Activated T-cell treated with anti-CD3 and anti-CD28 coated beads, Interleukin-2, amount 50 U/mL, for 1 hour (primary cell): ENCODE measurements around the gene RAI14.

ENCODE experiments used
- DNase-seq: peaks from one replicate; pipeline ENCODE4 v3.0.0-alpha.2; 2020

Gene RAI14

DNA sequence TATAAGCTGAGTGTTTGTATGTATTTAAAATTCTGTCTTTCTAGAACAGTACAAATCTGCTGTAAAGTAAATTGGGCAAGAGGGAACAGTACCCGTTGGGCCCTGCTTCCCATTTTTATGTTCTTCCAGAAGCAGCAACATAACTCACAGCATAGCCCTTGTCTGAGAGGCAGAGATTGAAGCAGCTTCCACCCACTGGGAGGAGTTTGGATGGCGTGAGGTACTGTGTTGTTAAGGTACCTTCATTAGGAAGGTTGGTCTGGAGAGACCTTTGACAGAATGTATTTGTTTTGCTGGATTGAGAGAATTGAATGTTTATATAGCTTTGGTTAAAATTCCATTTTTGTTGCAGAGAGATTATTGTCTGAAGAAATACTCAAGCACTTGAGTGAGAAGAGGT, 24.8 kb downstream of the RAI14 start:
- DNase-seq: no peak

DNA sequence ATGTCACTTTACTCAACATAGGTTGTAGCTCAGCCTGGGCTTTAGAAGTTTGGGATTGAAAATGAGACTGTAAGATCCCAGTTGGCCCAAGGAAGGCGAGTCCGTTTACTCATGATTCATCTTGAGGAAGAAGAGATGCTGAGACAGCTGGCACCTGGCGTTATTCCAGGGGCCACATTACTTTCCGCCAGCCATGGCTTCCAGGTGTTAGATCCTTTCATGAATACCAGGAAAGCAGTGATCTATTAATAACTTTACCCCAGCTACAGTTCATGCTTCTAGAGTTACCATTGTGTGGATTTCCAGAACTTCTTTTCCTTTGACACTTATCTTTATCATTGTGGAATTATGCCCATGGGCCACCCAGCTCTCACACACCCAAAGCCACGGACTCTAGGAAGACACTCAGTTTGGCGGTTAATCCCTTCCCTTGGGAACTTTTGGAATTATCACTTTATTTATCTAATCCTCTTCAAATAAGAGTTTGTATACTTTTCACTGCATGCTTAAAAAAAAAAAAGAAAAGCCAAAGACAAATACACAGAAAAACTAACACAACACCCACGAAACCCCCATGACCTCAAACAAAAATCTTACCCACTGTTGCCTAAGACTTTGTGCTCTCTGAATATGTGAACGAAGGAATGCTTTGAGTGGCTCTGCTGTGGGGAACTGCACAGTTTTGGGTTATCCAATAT, 26.9 kb downstream of the RAI14 start:
- DNase-seq: no peak

DNA sequence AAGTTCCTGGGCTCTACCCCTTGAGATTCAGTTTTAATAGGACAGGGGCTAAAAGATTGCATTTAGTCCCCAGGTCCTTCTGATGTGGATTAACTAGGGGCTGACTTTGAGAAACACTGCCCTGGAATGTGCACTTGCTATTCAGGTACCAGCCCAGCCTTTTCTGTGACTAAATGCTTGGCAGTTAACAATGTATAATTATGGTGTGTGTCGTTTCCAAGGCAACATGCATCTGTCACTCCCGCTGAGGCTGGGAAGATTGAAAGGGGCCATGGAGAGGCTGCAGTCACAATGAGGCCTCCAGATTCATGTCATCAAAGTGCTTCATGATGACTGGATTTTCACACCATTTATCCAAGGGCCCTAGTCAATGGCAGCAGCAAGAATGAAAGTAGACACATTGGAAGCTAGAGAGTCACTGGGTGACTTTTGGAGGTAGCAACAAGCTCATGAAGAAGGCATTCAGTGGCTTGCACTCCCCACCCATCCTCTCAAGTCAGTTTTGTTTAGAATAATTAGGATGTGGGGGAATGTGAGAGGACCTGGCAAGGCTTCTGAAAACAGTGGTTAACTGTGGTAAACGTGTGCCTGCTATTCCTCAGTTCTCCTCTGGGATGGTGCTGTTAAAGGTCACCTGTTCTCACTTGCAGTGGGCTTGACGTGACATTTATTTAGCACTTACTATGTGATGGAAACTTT, 28.3 kb downstream of the RAI14 start:
- no peak for DNase-seq

DNA sequence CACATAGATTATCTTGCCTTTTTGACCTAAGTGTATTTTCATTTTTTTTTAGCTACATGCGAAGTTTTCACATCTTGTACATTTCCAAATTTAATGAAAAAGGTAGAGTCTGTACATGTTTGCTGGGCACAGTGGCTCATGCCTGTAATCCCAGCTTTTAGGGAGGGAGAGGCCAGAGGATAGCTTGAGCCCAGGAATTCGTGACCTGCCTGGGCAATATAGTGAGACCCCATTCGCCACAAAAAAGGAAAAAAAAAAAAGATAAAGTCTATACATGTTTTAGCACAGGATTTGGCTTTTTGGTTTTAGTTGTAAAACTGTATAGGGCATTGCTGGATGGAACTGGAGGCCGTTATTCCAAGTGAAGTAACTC, 28.8 kb downstream of the RAI14 start:
- no peak for DNase-seq

DNA sequence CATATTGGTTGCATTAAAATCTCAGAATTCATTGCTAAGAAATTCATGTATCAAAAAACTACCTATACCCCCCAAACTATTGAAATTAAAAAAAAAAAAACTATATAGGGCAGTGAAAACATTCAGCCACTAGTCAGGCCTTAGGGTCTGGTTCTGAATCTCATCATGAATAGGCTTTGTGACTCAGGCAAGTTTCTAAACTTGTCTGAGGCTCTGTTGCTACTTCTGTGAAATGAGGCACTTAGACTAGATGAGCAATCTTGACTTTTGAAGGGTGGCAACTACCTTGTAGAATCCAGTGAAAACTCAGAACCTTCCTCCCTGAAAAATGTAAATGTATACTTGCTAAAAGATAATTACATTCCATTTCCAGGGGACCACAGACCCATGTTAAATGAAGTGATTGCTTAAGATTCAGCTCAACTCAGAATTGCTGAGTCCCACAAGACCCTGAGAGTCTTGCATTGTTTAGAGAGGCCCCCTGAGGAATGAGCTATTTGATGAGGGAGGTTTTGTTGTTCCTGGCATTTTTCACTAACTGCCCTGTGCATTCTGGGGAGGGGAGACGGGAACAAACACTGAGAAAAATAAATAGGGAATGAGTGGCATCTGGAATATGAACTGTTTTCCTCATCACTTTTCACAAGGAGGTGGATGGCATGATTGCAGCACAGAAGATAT, 29.5 kb downstream of the RAI14 start:
- no peak for DNase-seq

DNA sequence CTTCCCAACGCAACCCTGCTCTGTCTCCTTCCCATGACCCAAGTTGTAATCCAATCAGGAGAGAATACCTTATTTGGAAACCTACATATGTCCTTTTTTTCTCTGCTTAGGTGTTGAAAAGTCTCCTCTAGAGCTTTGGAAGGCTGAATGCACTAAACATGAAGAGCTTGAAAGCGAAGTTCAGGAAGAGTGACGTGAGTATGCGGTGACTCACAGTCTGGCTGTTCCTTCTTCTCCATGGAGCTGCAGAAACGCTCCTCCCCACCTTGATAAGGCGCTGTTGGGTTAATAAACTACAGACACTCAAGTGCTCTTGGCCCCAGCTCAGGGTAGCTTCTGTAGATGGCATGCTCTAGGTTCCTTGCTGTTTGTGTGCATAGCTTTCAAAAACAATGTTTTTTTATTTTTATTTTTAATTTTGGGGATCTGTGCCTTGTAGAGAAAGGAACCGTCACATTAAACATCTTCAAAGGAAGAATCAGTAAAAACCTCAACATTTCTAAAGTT, 30.7 kb downstream of the RAI14 start:
- no peak for DNase-seq

DNA sequence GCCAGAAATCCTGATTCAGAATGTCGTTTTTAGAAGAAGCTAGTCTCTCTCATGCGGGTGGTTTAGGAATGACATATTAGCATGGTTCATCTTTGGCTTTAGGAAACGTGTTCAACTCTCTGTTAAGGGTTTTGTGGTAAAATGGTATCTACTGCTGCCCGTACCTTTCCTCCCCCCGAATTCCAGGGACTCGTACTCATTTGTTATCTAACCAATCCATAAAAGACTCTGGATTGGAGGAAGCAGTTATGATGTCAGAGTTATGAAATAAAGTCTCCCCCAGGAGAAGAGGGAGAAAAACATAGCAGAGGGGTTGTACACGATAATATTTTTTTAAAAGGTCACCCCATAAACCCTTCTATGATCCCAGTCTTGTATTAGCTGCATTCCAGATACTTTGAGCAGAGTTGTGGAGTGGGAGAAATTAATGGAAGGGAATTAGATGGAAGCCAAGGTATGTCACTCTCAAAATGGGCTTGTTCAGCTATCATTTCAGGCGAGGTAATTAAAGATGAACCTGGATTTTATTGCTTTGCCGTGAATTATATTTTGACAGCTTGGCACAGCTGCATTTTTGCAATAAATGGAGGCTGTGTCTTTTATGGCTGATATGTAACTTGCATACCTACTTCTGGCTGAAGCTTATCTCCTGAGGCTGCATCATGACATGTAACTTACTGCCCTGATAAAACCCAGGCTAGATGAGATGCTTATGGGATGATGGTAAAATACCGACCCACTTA, 31.3 kb downstream of the RAI14 start:
- no peak for DNase-seq

DNA sequence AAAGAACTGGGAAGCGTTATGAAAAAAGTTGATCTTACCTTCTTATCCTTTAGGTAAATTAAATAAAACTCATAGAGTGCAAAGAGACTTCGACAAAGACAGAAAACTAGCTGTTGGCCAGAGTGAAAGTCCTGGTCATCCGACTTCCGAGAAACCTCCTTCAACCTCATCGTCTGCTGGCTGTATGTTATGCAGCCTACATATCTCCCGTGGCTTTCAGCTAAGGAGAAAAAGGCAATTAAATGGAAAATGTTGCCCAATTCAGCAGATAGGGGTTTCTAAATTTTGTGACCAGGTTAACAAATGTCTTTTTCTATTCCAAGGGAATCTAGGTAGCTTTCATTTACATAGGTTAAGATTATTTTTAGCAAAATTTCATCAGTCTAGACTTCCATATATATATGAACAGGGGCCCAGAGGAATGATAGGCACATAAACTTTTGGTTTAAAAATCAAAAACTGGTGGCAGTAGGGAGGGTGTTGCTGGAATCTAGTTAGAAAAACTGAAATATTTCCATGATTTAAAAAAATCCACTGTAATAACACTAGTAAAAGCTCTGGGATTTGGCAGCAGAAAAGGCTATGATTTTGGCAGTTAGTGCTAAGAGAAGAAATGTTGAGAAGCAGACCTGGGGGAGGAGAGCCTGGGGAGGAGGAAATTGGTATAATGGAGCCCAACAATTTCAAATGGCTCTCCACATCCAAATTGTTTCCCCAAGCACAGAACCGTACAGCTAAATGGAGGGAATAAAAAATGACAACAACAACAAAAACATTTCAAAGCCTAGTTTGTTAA, 32.1 kb downstream of the RAI14 start:
- no peak for DNase-seq

DNA sequence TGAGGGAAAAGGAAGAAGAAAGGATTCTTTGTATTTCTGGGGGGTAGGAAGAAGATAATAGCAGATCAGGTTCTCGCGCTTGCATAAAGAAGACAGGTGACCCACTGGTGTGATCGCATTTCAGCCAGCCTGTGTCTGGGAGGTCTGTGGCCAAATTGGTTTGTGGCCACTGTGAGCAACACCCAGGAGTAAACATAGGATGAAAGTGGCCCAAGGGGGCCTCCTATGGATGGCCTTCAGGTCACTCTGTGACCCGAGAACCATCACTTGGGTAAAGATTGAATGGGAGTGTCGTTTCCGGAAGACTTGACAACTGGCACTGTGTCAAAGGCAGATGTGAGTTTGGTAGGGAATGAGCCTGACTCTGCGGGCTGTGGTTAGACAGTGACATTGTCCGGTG, 34.2 kb downstream of the RAI14 start:
- no peak for DNase-seq

DNA sequence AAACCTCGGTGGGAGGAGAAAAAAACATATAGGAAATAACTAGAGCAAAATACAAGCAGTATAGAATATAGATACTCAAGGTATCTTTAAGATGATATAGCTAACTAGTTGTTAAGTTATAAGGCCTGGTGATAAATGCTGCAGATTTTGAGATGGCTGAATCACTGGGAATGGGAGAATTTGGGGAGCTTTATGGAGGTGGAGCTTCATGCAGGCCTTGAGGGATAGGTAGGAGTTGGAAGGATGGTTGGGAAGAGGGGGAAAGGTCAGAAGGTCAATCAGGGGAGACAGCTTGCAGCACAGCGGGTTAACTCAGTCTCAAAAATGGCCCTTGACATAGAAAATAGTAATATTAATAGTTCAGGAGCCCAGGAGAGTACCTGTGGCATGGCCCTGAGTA, 34.8 kb downstream of the RAI14 start:
- no peak for DNase-seq

DNA sequence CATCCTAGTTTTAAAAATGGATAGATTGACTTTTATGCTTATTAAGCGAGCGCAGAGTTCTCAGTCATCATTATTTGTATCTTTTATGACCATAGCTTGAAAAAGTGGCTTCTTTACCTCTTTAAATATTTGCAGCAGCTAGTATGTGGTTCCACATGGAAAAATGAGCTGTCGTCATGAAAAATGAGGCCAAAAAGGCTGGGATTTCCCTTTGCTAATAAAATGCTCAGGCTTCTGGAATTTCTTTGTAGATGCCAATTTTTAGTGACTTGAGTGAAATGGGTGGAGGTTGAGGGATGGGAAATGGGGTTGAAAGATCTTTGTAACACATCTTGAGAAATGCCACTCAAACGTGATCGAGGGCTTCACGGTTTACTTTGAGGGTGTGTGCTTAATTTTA, 35.2 kb downstream of the RAI14 start:
- no peak for DNase-seq

DNA sequence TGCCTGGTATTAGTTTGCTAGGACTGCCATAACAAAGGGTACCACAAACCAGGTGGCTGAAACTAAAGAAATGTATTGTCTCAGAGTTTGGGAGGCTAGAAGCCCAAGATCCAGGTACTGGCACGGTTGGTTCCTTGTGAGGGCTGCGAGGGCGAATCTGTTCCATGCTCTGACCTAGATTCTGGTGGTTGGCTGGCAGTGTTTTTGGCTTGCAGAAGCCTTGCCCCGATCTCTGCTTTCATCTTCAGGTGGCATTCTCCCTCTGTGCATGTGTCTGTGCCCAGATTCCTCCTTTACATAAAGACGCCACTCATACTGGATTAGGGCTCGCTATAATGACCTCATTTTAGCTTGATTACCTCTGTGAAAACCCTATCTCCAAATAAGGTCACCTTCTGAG, 36.7 kb downstream of the RAI14 start:
- no peak for DNase-seq

DNA sequence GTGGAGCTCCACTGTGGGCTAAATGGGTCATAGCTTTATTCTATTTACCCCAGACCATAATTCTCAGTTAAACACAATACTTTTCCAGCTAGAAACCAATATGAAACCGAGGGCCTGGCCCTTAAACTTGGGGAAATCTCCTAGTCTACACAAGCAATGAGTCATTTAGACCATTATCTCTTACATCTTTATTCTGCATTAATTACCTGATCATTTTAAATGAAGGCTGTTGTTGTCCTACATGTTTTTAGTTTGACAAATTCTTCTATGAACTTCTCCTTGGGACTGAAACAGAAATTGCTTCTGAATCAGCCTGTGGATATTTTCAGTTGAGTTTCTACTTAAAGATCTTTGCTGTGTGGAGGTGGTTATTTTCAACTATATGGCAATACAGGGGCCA, 37.9 kb downstream of the RAI14 start:
- DNase-seq: no peak

DNA sequence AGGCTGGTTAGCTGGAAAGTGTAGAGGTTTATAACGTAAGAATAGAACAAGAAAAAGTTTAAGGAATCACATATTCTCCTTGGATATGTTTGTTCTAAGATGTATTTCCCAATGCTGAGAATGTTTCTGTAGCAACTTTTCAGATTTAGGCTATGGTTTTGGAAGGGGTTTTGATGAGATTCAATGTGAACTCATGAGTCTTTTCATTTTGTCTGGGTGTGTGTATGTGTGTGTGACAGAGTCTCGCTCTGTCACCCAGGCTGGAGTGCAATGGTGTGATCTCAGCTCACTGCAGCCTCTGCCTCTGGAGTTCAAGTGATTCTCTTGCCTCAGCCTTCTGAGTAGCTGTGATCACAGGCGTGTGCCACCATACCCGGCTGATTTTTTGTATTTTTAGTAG, 38.6 kb downstream of the RAI14 start:
- DNase-seq: no peak

DNA sequence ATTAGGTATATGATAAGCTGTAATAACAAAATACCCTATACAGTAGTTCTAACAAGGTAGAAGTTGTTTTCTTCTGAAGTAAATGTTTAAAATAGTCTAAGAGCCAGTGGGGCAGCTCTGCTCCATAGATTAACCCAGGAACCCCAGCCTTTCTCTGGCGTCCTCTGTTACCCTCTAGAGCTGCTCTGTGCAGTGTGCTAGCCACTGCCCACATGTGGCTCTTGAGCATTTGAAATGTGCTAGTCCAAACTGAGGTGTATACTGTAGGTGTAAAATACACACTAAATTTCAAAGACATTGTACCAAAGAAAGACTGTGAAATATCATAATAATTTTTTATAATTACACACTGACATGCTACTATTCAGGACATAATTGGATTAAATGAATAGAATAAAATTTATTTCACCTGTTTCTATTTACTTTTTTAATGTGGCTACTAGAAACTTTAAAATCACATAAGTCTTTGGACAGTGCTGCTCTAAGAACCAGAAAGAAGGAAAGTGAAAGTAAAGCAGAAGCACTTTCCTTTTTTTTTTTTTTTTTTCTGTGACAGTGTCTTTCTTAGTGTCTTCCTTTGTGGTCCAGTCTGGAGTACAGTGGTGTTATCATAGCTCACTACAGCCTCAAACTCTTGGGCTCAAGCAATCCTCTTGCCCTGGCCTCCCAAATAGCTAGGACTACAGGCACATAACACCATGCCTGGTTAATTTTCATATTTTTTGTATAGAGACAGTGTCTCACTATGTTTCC, 39.3 kb downstream of the RAI14 start:
- DNase-seq: no peak

DNA sequence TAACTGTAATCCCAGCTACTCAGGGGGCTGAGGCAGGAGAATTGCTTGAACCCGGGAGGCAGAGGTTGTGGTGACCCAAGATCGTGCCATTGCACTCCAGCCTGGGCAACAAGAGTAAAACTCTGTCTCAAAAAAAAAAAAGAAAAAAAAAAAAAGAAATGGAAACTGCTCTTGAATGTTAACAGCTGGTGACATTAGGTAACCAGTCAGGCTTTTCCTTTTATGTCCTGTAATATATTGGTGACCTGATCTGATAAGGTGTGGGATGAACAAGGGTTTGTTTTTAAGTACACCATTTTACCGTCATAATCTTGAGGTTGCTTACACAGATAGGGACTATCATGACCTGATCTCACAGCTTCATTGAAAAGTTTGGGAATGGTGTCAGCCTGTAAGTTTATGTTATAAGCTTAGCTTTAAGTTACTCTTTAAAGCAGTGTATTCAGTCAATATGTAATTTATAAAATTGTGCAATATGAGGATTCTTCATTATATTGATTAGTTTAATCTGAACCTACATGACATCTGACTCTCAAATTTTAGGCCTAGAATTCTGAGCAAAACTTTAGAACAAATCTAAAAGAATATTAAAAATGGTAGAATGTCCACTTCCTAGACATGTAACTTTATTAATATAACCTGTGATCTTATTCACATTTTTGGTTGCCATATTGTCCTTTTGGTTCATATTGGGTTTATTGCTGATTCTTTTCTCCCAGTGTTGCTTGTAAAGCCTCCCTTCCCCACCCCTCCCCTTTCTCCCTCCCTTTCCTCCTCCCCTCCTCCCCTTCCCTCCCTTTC, 41.4 kb downstream of the RAI14 start:
- no peak for DNase-seq

DNA sequence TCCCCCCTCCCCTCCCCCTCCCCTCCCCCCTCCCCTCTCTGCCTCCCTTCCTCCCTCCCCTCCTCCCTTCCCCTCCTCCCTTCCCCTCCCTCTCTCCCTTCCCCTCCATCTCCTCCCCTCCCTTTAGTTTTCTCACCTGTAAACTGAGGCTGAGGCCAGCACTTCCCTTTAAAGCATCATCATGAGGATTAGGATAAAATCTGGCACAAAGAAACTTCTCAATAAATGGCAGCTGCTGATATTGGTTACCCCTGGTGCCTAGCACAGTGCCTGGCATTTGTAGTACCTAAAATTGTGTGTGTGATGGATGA, 41.9 kb downstream of the RAI14 start:
- no peak for DNase-seq

DNA sequence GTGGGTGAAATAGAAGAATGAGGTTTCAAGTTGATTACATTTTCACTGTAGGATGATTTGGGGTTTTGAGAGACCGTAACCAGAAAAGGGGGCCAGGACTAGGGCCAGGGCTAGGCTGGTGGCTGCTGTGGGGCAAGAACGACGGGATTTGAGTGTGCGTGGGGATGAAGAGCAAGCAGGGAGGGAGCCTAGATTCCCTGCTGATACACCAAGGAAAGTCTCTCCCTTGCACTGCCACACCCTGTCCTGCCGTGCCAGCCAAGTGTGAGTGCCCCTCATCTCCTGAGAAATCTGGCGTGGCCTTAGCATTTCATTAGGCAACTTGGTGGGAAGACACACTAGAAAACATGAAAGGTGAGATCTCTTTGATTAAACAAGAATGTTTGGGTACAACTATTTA, 42.6 kb downstream of the RAI14 start:
- DNase-seq: no peak

DNA sequence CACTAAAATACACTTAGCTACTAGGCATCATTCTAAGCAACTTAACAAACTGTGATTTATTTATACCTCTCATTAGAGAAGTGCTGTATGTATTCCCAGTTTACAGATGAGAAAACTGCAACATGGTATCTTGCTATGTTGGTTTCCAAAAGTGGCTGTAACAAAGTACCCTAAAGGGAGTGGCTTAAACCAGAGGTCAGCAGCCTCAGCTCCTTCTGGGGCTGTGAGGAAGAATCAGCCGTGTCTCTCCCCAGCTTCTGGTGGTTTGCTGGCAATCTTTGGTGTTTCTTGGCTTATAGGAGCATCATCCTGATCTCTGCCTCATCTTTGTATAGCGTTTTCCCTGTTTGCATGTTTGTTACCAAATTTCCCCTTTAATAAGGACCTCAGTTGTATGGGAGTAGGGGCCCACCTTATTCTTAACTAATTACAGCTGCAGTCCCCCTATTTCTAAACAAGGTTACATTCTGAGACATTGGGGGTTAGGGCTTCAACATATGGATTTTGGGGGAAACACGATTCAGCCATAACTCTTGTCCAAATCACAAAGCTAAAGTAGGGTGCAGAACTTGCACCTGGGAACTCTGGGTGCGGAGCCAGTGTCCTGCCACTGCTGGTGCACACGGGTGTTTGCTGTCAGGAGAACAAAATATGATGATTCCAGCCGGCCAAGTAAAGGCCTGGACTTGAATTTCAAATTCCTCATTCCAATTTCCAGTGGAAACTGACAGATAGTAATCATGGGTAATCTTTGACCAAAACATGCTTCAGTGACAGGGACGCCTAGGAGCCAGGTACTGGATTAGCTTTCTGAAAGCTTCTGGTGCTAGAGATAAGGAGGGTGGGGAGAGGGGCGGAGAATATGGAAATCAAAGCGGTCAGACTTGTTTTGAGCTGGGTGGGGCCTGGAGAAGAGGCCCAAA, 43.3 kb downstream of the RAI14 start:
- no peak for DNase-seq

DNA sequence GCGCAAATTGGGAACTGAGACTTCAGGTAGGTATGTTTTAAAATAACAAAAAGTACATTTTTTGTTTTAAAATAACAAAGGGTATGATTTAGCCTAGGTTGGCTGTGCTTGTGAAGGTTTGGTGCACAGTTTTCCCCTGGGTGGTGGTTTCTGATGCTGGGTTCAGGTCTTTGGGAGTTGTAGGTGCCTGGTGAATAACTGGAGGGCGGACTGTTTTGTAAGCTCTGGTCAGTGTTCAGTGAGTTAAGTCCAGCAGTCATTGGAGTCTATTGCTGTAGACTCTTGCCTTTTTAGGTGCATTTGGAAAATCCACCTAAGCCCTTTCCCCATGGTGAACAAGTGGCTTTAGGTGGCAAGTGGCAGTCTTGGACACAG, 43.9 kb downstream of the RAI14 start:
- DNase-seq: no peak
